HCT116 (cell line): ENCODE measurements around the gene IL1RAP. TPM values are rescaled to one million over a fixed set of nuclear protein-coding genes. Genes with fewer than 3 reads are reported as not detected.

ENCODE experiments used
- ATAC-seq: fragments of 200-7000 bp; cut with Tn5 transposase; 2 replicates; pipeline ENCODE4 v1.9.1; 2020; ENCODE audit warnings: mild to moderate bottlenecking, moderate library complexity
- BruUV-seq: library from RNA; stranded (reverse); fragments of 400-500 nt; replicated peaks from 2 replicates; lab custom pipeline; 2021; lab: Mats Ljungman, UMichigan
- CTCF ChIA-PET: fragments of 300-600 bp; sonication (Branson Sonifier 250); formaldehyde crosslinking; loops from one replicate; lab custom pipeline; 2021; ENCODE audit warnings: antibody characterized with exemption; lab: Charles Lee
- POLR2A ChIA-PET: fragments of 300-600, 350-600 bp; sonication (Branson Sonifier 250); formaldehyde crosslinking; loops from one replicate; lab custom pipeline; 2021; ENCODE audit warnings: antibody characterized with exemption; lab: Charles Lee
- RAD21 ChIA-PET, 2 experiments: fragments of 300-600 bp; sonication (Branson Sonifier 250); formaldehyde crosslinking; loops; one replicate each; lab custom pipeline; 2023; ENCODE audit warnings: low total read pairs in 2 of 2; ENCODE audit not compliant: uncharacterized antibody in 2 of 2, unreplicated experiment in 2 of 2, low non-redundant PET in 1 of 2; lab: Charles Lee
- DNase-seq: peaks from one replicate; pipeline ENCODE4 v3.0.0-alpha.2; 2010; ENCODE audit warnings: low read depth, low spot score
- H2AFZ ChIP-seq: fragments of 200-600 bp; shearing (Covaris generic), sonication (generic); 2 replicates; pipeline ENCODE4 v1.6.1; 2017; ENCODE audit warnings: low read depth, mixed run types, mixed read lengths, antibody characterized with exemption, low read length; ENCODE audit not compliant: poor library complexity, severe bottlenecking
- H3K27ac ChIP-seq: 2 replicates; pipeline ENCODE4 v1.5.1; 2012; ENCODE audit warnings: low read depth, low read length
- H3K27me3 ChIP-seq: fragments of 200-600 bp; sonication (generic); 2 replicates; pipeline ENCODE4 v1.6.1; 2016; ENCODE audit warnings: mixed run types, low read length, mixed read lengths; ENCODE audit not compliant: insufficient read depth
- H3K36me3 ChIP-seq, 2 experiments: fragments of 200-500 bp in 1 of 2; fragments of 200-600 bp in 1 of 2; sonication (Bioruptor generic) in 1 of 2; sonication (generic) in 1 of 2; 2 replicates each; pipeline versions ENCODE4 v1.5.1 to v1.6.1; 2014 to 2016; ENCODE audit warnings: low read length in 2 of 2, inconsistent platforms in 1 of 2, mixed read lengths in 1 of 2, mixed run types in 1 of 2; ENCODE audit not compliant: insufficient read depth in 2 of 2, control insufficient read depth in 1 of 2
- H3K4me1 ChIP-seq, 2 experiments: fragments of 200-600 bp in 1 of 2; sonication (generic) in 1 of 2; 2 replicates each; pipeline versions ENCODE4 v1.5.1 to v1.6.1; 2012 to 2017; ENCODE audit warnings: low read length in 2 of 2, inconsistent platforms in 1 of 2, mild to moderate bottlenecking in 1 of 2, mixed read lengths in 1 of 2, mixed run types in 1 of 2, moderate library complexity in 1 of 2; ENCODE audit not compliant: insufficient read depth in 2 of 2, control insufficient read depth in 1 of 2
- H3K4me2 ChIP-seq: fragments of 200-600 bp; sonication (generic); 2 replicates; pipeline ENCODE4 v1.6.1; 2017; ENCODE audit warnings: mixed run types, low read length, mixed read lengths
- H3K4me3 ChIP-seq, 2 experiments: fragments of 200-600 bp in 1 of 2; sonication (generic) in 1 of 2; replicated peaks in 1 of 2; 2 replicates each; pipeline ENCODE4 v1.5.1; 2011 to 2016; ENCODE audit warnings: low read length in 2 of 2, control low read depth in 1 of 2, low read depth in 1 of 2, mild to moderate bottlenecking in 1 of 2, mixed read lengths in 1 of 2, mixed run types in 1 of 2
- H3K79me2 ChIP-seq: fragments of 200-600 bp; sonication (generic); 2 replicates; pipeline ENCODE4 v1.6.1; 2017; ENCODE audit warnings: mild to moderate bottlenecking, mixed run types, low read length, moderate library complexity, mixed read lengths; ENCODE audit not compliant: insufficient read depth
- H3K9ac ChIP-seq: fragments of 200-600 bp; sonication (generic); 2 replicates; pipeline ENCODE4 v1.6.1; 2016; ENCODE audit warnings: low read length, mixed read lengths
- H3K9me2 ChIP-seq: fragments of 200-600 bp; sonication (generic), shearing (Covaris generic); 2 replicates; pipeline ENCODE4 v1.6.1; 2017; ENCODE audit warnings: mixed run types, mild to moderate bottlenecking, moderate library complexity; ENCODE audit not compliant: insufficient read depth
- H3K9me3 ChIP-seq, 2 experiments: fragments of 200-500 bp in 1 of 2; fragments of 200-600 bp in 1 of 2; sonication (Bioruptor generic) in 1 of 2; sonication (generic) in 1 of 2; 2 replicates each; pipeline ENCODE4 v1.6.1; 2014 to 2017; ENCODE audit warnings: low read length in 2 of 2, mixed read lengths in 2 of 2, inconsistent platforms in 1 of 2, low read depth in 1 of 2, mild to moderate bottlenecking in 1 of 2, mixed run types in 1 of 2, moderate library complexity in 1 of 2; ENCODE audit not compliant: control insufficient read depth in 1 of 2, insufficient read depth in 1 of 2
- H4K20me1 ChIP-seq: fragments of 200-600 bp; sonication (generic), shearing (Covaris generic); 2 replicates; pipeline ENCODE4 v1.6.1; 2017; ENCODE audit warnings: mixed run types, mild to moderate bottlenecking, moderate library complexity; ENCODE audit not compliant: insufficient read depth
- ATF3 ChIP-seq: IDR thresholded peaks from 2 replicates; pipeline ENCODE4 v1.6.1; 2012
- CBX3 ChIP-seq: IDR thresholded peaks from 2 replicates; pipeline ENCODE4 v1.6.1; 2012; ENCODE audit warnings: low read depth
- CTCF ChIP-seq, 3 experiments: fragments of 200-600 bp in 1 of 3; sonication (generic) in 1 of 3; IDR thresholded peaks in 2 of 3; conservative IDR thresholded peaks in 1 of 3; 2 replicates each; pipeline ENCODE4 v1.5.1; 2012 to 2017; ENCODE audit warnings: low read depth in 2 of 3, low read length in 2 of 3, antibody characterized with exemption in 1 of 3, borderline replicate concordance in 1 of 3, control low read depth in 1 of 3, mild to moderate bottlenecking in 1 of 3, mixed read lengths in 1 of 3, mixed run types in 1 of 3, moderate library complexity in 1 of 3; ENCODE audit not compliant: insufficient read depth in 1 of 3
- EZH2phosphoT487 ChIP-seq: fragments of 200-600 bp; IDR thresholded peaks from 2 replicates; pipeline ENCODE4 v1.6.1; 2018; ENCODE audit warnings: antibody characterized with exemption, borderline replicate concordance
- JUND ChIP-seq: IDR thresholded peaks from 2 replicates; pipeline ENCODE4 v1.6.1; 2012
- MAX ChIP-seq: IDR thresholded peaks from 2 replicates; pipeline ENCODE4 v1.6.1; 2012
- REST ChIP-seq: IDR thresholded peaks from 2 replicates; pipeline ENCODE4 v1.6.1; 2012; ENCODE audit warnings: low read depth
- SIN3A ChIP-seq: IDR thresholded peaks from 2 replicates; pipeline ENCODE4 v1.6.1; 2012; ENCODE audit warnings: low read depth
- YY1 ChIP-seq: IDR thresholded peaks from 2 replicates; pipeline ENCODE4 v1.6.1; 2011; ENCODE audit warnings: low read length, low read depth, moderate library complexity, mild to moderate bottlenecking; ENCODE audit not compliant: insufficient replicate concordance; ENCODE audit errors: extremely low read depth
- ZBTB33 ChIP-seq: IDR thresholded peaks from 2 replicates; pipeline ENCODE4 v1.6.1; 2011; ENCODE audit warnings: mild to moderate bottlenecking, low read length, moderate library complexity; ENCODE audit not compliant: insufficient replicate concordance; ENCODE audit errors: extremely low read depth
- ZNF274 ChIP-seq: fragments of 200-500 bp; sonication (Bioruptor generic); IDR thresholded peaks from 2 replicates; pipeline ENCODE4 v1.6.1; 2014; ENCODE audit warnings: mild to moderate bottlenecking, low read depth, low read length, inconsistent platforms
- intact Hi-C: fragments of 100-400 bp; cut with micrococcal nuclease; formaldehyde crosslinking; loops from 2 replicates; pipeline ENCODE4 v1.10.0; 2022
- total RNA-seq: library from RNA; stranded (reverse); gene quantifications from one replicate; pipeline ENCODE4 v1.2.1, GENCODE V29; 2021; ENCODE audit not compliant: unreplicated experiment

Gene IL1RAP
- total RNA-seq, 1 experiment from 2014 or later, result 5.8 TPM

GRCh38 chr3:190491533-190492054 is 22.3 kb upstream of the IL1RAP start:
- CTCF ChIA-PET, result no interaction called here
- ATAC-seq, result no peak
- Histone ChIP-seq H3K4me2 (no peak overlapping the region), H3K27me3 (no peaks in the 10 kb centered on the region), H3K4me1 (peaks cover 0 to 4% of the 10 kb centered on the region in 2 experiments; a peak in 1 of 4 replicates), H3K27ac (no peak overlapping the region), H3K36me3 (no peaks in the 10 kb centered on the region), H3K4me3 (no peak overlapping the region), H3K9ac (no peak overlapping the region), H2AFZ (no peak overlapping the region), H3K9me3 (no peaks in the 10 kb centered on the region), H3K9me2 (no peaks in the 10 kb centered on the region), H3K79me2 (no peaks in the 10 kb centered on the region), H4K20me1 (no peaks in the 10 kb centered on the region)
- POLR2A ChIA-PET, result no interaction called here
- RAD21 ChIA-PET, result no interaction called here
- intact Hi-C loops, result no loop called here
- no TSS peak for BruUV-seq
- DNase-seq, result no peak
- no peak for TF ChIP-seq EZH2phosphoT487
- no peak for TF ChIP-seq YY1
- no peak for TF ChIP-seq SIN3A
- TF ChIP-seq CTCF (IDR thresholded peaks at IDR 0.05 in 2 of 3, conservative IDR thresholded peaks at IDR 0.05 in 1 of 3; ENCODE audit: borderline replicate concordance in 1 of 3, insufficient read depth in 1 of 3, low read depth in 2 of 3, low read length in 2 of 3), result no peak
- TF ChIP-seq JUND, result no peak
- TF ChIP-seq CBX3, result no peak
- TF ChIP-seq ZBTB33, result no peak
- no peak for TF ChIP-seq MAX
- no peak for TF ChIP-seq REST
- TF ChIP-seq ZNF274, result no peak
- no peak for TF ChIP-seq ATF3
